Measurements from ENCODE around the gene TBC1D3B. TPM values are rescaled to one million over a fixed set of nuclear protein-coding genes. Genes with fewer than 3 reads are reported as not detected.
"Not testable (repeated sequence)": the region's sequence is repeated elsewhere in the genome, so short reads cannot be mapped to it uniquely, and the experiment has no call there.

TBC1D3B gene
- total RNA-seq, 4 donors from 2014 or later, result 1.7 to 9.2 (median 5.0) TPM

- no peak for ATAC-seq
- no peaks in the 10 kb centered on the region for H3K4me1 ChIP-seq
- H3K36me3 ChIP-seq, result no peaks in the 10 kb centered on the region
- WGBS, 2 donors (ENCODE audit: low coverage in 1 of 2), result 57 to 70% methylated on average over 2 of the region's 2 CpGs
- H3K27me3 ChIP-seq, result peaks cover 47% of the 10 kb centered on the region
- H3K27ac ChIP-seq, result no peak overlapping the region
- no peak overlapping the region for H3K4me3 ChIP-seq
- peaks cover 0 to 17% (median 0%) of the 10 kb centered on the region in 3 donors for H3K9me3 ChIP-seq
- TF ChIP-seq POLR2A (IDR thresholded peaks at IDR 0.05) (no peak), EP300 (IDR thresholded peaks at IDR 0.05) (no peak), POLR2AphosphoS5 (IDR thresholded peaks at IDR 0.05) (no peak)
- TF ChIP-seq, protein P1, sequence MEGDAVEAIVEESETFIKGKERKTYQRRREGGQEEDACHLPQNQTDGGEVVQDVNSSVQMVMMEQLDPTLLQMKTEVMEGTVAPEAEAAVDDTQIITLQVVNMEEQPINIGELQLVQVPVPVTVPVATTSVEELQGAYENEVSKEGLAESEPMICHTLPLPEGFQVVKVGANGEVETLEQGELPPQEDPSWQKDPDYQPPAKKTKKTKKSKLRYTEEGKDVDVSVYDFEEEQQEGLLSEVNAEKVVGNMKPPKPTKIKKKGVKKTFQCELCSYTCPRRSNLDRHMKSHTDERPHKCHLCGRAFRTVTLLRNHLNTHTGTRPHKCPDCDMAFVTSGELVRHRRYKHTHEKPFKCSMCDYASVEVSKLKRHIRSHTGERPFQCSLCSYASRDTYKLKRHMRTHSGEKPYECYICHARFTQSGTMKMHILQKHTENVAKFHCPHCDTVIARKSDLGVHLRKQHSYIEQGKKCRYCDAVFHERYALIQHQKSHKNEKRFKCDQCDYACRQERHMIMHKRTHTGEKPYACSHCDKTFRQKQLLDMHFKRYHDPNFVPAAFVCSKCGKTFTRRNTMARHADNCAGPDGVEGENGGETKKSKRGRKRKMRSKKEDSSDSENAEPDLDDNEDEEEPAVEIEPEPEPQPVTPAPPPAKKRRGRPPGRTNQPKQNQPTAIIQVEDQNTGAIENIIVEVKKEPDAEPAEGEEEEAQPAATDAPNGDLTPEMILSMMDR (IDR thresholded peaks at IDR 0.05), result no peak
Measured at GRCh38 chr17:36123431-36123830, 53.0 kb downstream of the TBC1D3B start.

DNA sequence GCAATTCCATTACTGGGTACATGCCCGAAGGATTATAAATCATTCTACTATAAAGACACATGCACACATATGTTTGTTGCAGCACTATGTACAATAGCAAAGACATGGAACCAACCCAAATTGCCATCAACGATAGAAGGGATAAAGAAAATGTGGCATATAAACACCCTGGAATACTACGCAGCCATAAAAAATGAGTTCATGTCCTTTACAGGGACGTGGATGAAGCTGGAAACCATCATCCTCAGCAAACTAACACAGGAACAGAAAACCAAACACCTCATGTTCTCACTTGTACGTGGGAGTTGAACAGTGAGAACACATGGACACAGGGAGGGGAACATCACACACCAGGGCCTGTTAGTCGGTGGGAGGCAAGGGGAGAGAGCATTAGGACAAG is 55.3 kb downstream of the TBC1D3B start:
- H3K27ac ChIP-seq, H3K36me3 ChIP-seq, H3K4me3 ChIP-seq, ATAC-seq, H3K4me1 ChIP-seq: not testable (repeated sequence)
- H3K27me3 ChIP-seq, result peaks cover 28% of the 10 kb centered on the region
- WGBS, 2 donors (ENCODE audit: low coverage in 1 of 2), result 48 to 51% methylated on average over 6 of the region's 6 CpGs
- H3K9me3 ChIP-seq, result peaks cover 0 to 16% (median 0%) of the 10 kb centered on the region in 3 donors

DNA sequence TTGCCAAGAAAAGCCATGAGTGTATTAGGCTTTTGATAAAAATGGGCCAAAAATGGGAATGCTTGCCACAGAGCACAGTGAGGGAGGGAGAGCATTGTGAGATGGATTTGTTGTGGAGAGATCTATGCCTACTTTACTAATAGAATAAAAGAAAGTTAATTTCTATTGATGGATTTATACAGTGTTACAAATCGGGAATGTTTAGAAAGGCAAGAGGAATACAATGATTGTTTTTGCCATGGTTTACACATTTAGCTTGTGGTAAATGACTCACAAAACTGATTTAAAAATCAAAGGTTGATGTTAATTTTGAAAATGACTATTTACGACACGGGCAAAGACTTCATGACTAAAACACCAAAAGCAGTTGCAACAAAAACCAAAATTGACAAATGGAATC is 56.2 kb downstream of the TBC1D3B start:
- WGBS, 2 donors (ENCODE audit: low coverage in 1 of 2), result 65 to 66% methylated on average over 3 of the region's 3 CpGs
- Histone ChIP-seq H3K4me3 (no peak overlapping the region), H3K4me1 (no peaks in the 10 kb centered on the region), H3K36me3 (no peaks in the 10 kb centered on the region), H3K9me3 (peaks cover 0 to 7% (median 0%) of the 10 kb centered on the region in 3 donors), H3K27me3 (peaks cover 20% of the 10 kb centered on the region), H3K27ac (no peak overlapping the region)
- no peak for ATAC-seq
- TF ChIP-seq POLR2AphosphoS5 (IDR thresholded peaks at IDR 0.05) (no peak), EP300 (IDR thresholded peaks at IDR 0.05) (no peak), POLR2A (IDR thresholded peaks at IDR 0.05) (no peak)
- TF ChIP-seq, protein P1 (IDR thresholded peaks at IDR 0.05), result no peak

DNA sequence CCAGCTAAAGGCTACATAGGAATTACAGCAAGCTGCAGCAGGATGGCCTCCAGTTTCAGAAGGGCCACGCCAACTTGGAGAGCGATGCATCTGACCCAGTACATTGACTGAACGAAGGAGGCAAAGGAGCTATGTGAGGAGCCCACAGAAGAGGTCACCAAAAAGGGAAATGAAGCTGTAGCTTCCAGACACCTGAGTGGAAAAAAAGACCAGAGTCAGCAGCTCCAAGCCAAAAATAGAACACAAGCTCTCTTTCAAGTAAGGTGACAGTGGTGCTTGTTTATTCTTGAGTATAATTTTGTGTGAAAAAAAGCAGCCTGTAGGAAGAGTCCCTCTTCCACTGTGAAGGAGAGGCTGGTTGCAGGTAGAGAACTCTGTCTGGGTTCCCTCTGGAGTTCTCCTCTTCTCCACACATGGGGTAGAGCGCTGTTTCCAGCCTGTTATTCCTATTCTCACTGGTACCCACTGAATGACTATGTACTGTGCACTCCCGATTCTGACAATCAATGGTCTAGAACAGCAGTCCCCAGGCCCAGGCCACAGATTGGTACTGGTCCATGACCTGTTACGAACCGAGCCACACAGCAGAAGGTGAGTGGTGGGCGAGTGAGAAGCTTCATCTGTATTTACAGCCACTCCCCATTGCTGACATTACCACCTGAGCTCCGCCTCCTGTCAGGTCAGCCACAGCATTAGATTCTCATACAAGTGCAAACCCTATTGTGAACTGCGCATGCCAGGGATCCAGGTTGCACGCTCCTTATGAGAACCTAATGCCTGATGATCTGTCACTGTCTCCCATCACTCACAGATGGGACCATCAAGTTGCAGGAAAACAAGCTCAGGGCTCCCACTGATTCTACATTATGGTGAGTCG is 57.7 kb downstream of the TBC1D3B start:
- Histone ChIP-seq H3K4me1 (no peaks in the 10 kb centered on the region), H3K27me3 (peaks cover 15% of the 10 kb centered on the region), H3K27ac (no peak overlapping the region), H3K36me3 (no peaks in the 10 kb centered on the region), H3K9me3 (no peaks in the 10 kb centered on the region), H3K4me3 (no peak overlapping the region)
- no peak for ATAC-seq
- no peak for TF ChIP-seq POLR2AphosphoS5 (IDR thresholded peaks at IDR 0.05)
- TF ChIP-seq, protein P1 (IDR thresholded peaks at IDR 0.05), result no peak
- TF ChIP-seq POLR2A (IDR thresholded peaks at IDR 0.05), result no peak
- TF ChIP-seq EP300 (IDR thresholded peaks at IDR 0.05), result no peak
- WGBS, 2 donors (ENCODE audit: low coverage in 1 of 2), result 72 to 88% methylated on average over 9 to 11 of the region's 12 CpGs

DNA sequence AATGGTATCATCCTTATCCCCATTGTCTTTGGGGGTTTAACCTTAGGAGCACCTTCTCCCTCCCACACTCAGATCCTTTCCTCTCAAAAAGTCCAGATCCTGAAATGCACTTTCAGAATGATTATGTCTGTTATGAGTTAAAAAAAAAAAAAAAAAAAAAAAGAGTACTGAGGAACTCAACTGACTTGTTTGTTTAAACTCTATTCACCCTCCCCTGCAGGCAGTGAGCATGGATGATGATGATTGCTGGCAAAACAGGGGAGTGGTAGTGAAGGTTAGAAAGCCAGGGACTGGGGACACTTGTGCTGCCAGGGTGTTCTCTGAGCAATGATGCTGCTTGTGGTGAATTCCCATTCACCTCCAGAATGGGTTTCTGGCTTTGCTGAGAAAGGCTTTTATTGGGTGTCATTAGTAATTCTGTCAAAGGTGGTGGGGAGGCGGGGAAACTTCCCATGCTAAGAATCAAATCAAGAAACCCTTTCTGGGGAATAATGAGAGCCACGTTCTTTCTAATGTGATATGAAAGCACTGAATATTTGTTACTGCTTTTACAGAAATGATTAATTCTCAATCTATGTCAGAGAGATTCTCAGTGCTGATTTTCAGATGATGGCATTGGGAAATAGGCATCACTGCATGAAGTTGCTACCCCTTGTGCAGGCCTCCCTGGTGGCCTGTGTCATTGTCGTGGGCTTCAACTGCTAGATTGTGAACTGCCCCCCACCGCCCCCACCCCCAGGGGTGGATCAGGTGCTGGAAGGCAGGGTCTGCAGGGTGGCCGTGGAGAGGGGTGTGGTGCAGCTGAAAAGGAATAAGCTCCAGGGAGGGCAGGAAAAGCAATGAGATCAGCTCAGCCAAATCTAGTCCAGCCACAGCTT is 58.7 kb downstream of the TBC1D3B start:
- ATAC-seq, result no peak
- WGBS, 2 donors (ENCODE audit: low coverage in 1 of 2), result 22 to 35% methylated on average over 2 to 5 of the region's 5 CpGs
- H3K4me1 ChIP-seq, result no peaks in the 10 kb centered on the region

More for the DNA sequence above, 58.7 kb downstream of the TBC1D3B start:
- Histone ChIP-seq H3K9me3 (no peaks in the 10 kb centered on the region), H3K36me3 (no peaks in the 10 kb centered on the region), H3K27ac (no peak overlapping the region), H3K27me3 (peaks cover 15% of the 10 kb centered on the region), H3K4me3 (no peak overlapping the region)
- TF ChIP-seq POLR2AphosphoS5 (IDR thresholded peaks at IDR 0.05) (no peak), EP300 (IDR thresholded peaks at IDR 0.05) (no peak), POLR2A (IDR thresholded peaks at IDR 0.05) (no peak)
- TF ChIP-seq, protein P1 (IDR thresholded peaks at IDR 0.05), result no peak

All from gastroesophageal sphincter (tissue), 4 donors.